ENCODE results near the gene ZNF8.
"Not testable (repeated sequence)": the region's sequence is repeated elsewhere in the genome, so short reads cannot be mapped to it uniquely, and the experiment has no call there.

Gene ZNF8

GRCh38 chr19:58330458-58330857 is 51.7 kb downstream of the ZNF8 start:
- no peak overlapping the region for H3K4me3 ChIP-seq (ENCODE audit: low read depth, low read length)
- DNase-seq (ENCODE audit: low read depth) = no peak

GRCh38 chr19:58332697-58333096 is 53.9 kb downstream of the ZNF8 start:
- DNase-seq (ENCODE audit: low read depth) = no peak
- H3K4me3 ChIP-seq (ENCODE audit: low read depth, low read length) = no peak overlapping the region

GRCh38 chr19:58334691-58335249 is 56.0 kb downstream of the ZNF8 start:
- DNase-seq (ENCODE audit: low read depth) = no peak

DNA sequence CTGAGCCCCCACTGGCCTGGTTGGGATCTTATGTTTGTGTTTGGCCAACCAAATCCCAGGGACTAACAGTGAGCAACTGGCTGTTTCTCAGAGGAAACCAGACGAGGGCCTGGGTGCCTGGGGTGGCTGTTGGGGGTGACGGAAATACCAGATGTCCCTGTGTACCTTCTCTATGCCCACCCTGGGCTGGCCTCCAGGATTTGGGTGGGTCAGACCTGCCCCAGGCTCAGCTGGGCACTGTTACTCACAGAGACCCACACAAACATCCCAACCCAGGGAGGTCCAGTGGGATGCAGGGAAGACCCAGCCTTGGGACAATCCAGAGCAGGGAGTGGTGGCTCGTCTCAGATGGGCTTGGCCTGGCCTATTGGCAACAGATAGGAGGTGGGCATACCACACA is 56.9 kb downstream of the ZNF8 start:
- no peak for DNase-seq (ENCODE audit: low read depth)
- no peak overlapping the region for H3K4me3 ChIP-seq (ENCODE audit: low read depth, low read length)

More at GRCh38 chr19:58334691-58335249, 56.0 kb downstream of the ZNF8 start:
- no peak overlapping the region for H3K4me3 ChIP-seq (ENCODE audit: low read depth, low read length)

- DNase-seq (ENCODE audit: low read depth) = no peak
Observed at GRCh38 chr19:58336216-58336615, 57.5 kb downstream of the ZNF8 start.

DNA sequence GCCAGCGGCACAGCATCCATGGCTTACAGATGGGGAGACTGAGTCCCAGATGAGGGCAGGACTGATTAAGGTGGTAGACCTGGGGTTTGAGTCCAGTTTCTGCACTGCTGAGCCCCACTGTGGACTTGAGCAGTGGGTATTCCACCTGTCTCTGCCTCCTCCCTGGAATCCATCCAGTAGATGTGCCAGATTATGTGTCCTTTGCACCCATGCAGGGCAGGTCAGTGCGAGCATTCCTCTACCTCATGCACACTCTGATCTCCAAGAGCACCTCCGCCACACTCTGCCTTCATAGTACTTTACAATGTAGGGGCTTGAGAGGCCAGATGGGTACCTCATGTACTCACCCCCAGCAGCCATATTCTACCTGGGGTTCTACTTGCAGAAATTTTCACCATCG is 58.1 kb downstream of the ZNF8 start:
- no peak overlapping the region for H3K4me3 ChIP-seq (ENCODE audit: low read depth, low read length)
- no peak for DNase-seq (ENCODE audit: low read depth)

More at GRCh38 chr19:58336216-58336615, 57.5 kb downstream of the ZNF8 start:
- H3K4me3 ChIP-seq (ENCODE audit: low read depth, low read length) = no peak overlapping the region

GRCh38 chr19:58338336-58338735 is 59.6 kb downstream of the ZNF8 start:
- no peak for DNase-seq (ENCODE audit: low read depth)
- no peak overlapping the region for H3K4me3 ChIP-seq (ENCODE audit: low read depth, low read length)

DNA sequence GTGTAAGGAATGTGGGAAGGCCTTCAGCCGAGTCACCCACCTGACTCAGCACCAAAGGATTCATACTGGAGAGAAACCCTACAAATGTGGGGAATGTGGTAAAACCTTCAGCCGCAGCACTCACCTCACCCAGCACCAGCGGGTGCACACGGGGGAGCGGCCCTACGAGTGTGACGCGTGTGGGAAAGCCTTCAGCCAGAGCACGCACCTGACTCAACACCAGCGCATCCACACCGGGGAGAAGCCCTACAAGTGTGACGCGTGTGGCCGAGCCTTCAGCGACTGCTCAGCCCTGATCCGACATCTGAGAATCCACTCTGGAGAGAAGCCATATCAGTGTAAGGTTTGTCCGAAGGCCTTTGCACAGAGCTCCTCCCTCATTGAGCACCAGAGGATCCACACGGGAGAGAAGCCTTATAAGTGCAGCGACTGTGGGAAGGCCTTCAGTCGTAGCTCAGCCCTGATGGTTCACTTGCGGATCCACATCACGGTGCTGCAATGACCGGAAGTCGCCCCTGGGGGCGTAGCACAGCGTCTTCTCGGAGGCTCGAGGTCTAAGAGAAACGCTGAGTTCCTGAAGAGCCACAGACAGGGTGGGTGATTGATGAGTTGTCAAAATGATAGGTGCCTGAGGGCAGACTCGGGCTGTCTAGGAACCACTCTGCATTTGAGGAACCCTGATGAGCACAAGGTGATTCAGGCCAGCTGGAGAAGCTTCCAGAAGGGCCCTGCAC is 60.2 kb downstream of the ZNF8 start:
- no peak for DNase-seq (ENCODE audit: low read depth)
- no peak overlapping the region for H3K4me3 ChIP-seq (ENCODE audit: low read depth, low read length)

- no peak overlapping the region for H3K4me3 ChIP-seq (ENCODE audit: low read depth, low read length)
- no peak for DNase-seq (ENCODE audit: low read depth)
Observed at GRCh38 chr19:58345558-58345957, 66.8 kb downstream of the ZNF8 start.

GRCh38 chr19:58346961-58347929 is 68.5 kb downstream of the ZNF8 start:
- DNase-seq (ENCODE audit: low read depth) = no peak
- peak overlapping the region; percentile 66 for H3K4me3 ChIP-seq (ENCODE audit: low read depth, low read length)

- not testable (repeated sequence) for DNase-seq (ENCODE audit: low read depth)
- H3K4me3 ChIP-seq (ENCODE audit: low read depth, low read length) = peak overlapping the region; percentile 66
Observed at GRCh38 chr19:58348080-58348479, 69.3 kb downstream of the ZNF8 start.

DNA sequence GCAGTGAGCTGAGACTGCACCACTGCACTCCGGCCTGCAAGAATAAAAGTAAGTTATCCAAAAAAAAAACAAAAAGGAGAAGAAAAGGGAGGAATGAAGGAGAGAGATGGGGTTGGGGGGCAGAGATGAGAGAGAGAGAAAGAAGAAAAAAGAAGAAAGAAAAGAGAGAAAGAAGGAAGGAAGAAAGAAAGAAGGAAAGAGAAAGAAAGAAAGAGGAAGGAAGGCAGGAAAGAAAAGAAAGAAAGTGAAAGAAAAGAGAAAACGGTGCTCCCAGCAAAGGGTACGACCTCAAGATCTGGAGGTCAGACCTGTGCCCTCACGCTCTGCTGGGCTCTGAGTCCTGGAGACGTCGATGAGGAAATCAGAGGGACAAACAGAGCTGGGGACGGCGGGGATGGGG is 70.8 kb downstream of the ZNF8 start:
- no peak for DNase-seq (ENCODE audit: low read depth)
- H3K4me3 ChIP-seq (ENCODE audit: low read depth, low read length) = no peak overlapping the region

GRCh38 chr19:58350001-58350861 is 71.5 kb downstream of the ZNF8 start:
- no peak overlapping the region for H3K4me3 ChIP-seq (ENCODE audit: low read depth, low read length)
- no peak for DNase-seq (ENCODE audit: low read depth)

- DNase-seq (ENCODE audit: low read depth) = no peak
- no peak overlapping the region for H3K4me3 ChIP-seq (ENCODE audit: low read depth, low read length)
Observed at GRCh38 chr19:58350871-58351557, 72.3 kb downstream of the ZNF8 start.

DNA sequence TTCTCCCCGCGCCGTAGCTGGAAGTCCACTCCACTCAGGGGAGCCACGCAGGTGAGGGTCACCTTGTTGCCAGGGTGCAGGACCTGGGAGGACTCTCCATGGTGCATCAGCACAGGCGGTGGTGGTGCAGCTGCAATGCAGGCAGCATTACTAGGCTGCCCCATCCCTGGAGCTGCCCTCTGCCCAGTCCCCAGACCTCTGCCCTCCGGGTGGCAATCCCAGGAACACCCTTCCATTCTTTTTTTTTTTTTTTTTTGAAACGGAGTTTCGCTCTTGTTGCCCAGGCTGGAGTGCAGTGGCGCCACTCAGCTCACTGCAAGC is 72.8 kb downstream of the ZNF8 start:
- H3K4me3 ChIP-seq (ENCODE audit: low read depth, low read length) = no peak overlapping the region
- no peak for DNase-seq (ENCODE audit: low read depth)

- no peak for DNase-seq (ENCODE audit: low read depth)
- H3K4me3 ChIP-seq (ENCODE audit: low read depth, low read length) = no peak overlapping the region
Observed at GRCh38 chr19:58351990-58352755, 73.4 kb downstream of the ZNF8 start.
